B cell (primary cell): Measurements from ENCODE around the gene KREMEN2. TPM values are rescaled to one million over a fixed set of nuclear protein-coding genes. Genes with fewer than 3 reads are reported as not detected.

Experiments used
- ATAC-seq: fragments of 200-7000 bp; cut with Tn5 transposase; one replicate; pipeline ENCODE4 v1.10.0; 2021; ENCODE audit warnings: low read depth, mild to moderate bottlenecking, moderate number of reproducible peaks, moderate library complexity
- CTCF ChIA-PET: fragments of 350-600 bp; sonication (Branson Sonifier 250); formaldehyde crosslinking; loops from one replicate; lab custom pipeline; 2021; ENCODE audit warnings: antibody characterized with exemption, inconsistent platforms; lab: Charles Lee
- POLR2A ChIA-PET: fragments of 350-600 bp; sonication (Branson Sonifier 250); formaldehyde crosslinking; loops from one replicate; lab custom pipeline; 2021; ENCODE audit warnings: antibody characterized with exemption; lab: Charles Lee
- DNase-seq: peaks from one replicate; pipeline ENCODE4 v3.0.0; 2013
- H2AFZ ChIP-seq: 2 replicates; pipeline ENCODE4 v1.6.1; 2012; ENCODE audit warnings: mild to moderate bottlenecking, low read depth, low read length; ENCODE audit not compliant: insufficient read depth, poor library complexity, severe bottlenecking
- H3K27ac ChIP-seq, 2 donors: 1 replicate in 1 of 2; 2 replicates in 1 of 2; pipeline ENCODE4 v1.5.1; 2012 to 2013; ENCODE audit warnings: low read length in 2 of 2, mild to moderate bottlenecking in 2 of 2, moderate library complexity in 1 of 2
- H3K27me3 ChIP-seq, 4 experiments: fragments of 200-600 bp in 1 of 4; sonication (generic) in 1 of 4; replicated peaks in 1 of 4; 1 replicate in 2 of 4; 2 replicates in 2 of 4; pipeline versions ENCODE4 v1.6.1 to v1.7.0; 2013 to 2016; ENCODE audit warnings: low read length in 3 of 4, mild to moderate bottlenecking in 2 of 4, mixed read lengths in 1 of 4, moderate library complexity in 1 of 4; ENCODE audit not compliant: insufficient read depth in 4 of 4, control insufficient read depth in 3 of 4; ENCODE audit errors: control extremely low read depth in 1 of 4
- H3K36me3 ChIP-seq, 2 experiments: replicated peaks in 1 of 2; 1 replicate in 1 of 2; 2 replicates in 1 of 2; pipeline versions ENCODE4 v1.6.1 to v1.7.1; 2013; ENCODE audit warnings: low read length in 1 of 2; ENCODE audit not compliant: insufficient read depth in 2 of 2, control insufficient read depth in 1 of 2; ENCODE audit errors: control extremely low read depth in 1 of 2, extremely low read depth in 1 of 2
- H3K4me1 ChIP-seq, 2 donors: fragments of 200-600 bp in 1 of 2; sonication (generic) in 1 of 2; 1 replicate in 1 of 2; 2 replicates in 1 of 2; pipeline versions ENCODE4 v1.5.1 to v1.6.1; 2013 to 2017; ENCODE audit warnings: low read length in 2 of 2; ENCODE audit not compliant: control insufficient read depth in 2 of 2, insufficient read depth in 2 of 2
- H3K4me2 ChIP-seq: replicated peaks from 2 replicates; pipeline ENCODE3; 2012; ENCODE audit warnings: mild to moderate bottlenecking, low read depth, low read length; ENCODE audit not compliant: poor library complexity, severe bottlenecking
- H3K4me3 ChIP-seq, 5 experiments: fragments of 200-600 bp in 1 of 5; sonication (generic) in 1 of 5; 1 replicate in 3 of 5; 2 replicates in 2 of 5; pipeline versions ENCODE4 v1.5.1 to v1.7.0; 2011 to 2016; ENCODE audit warnings: low read length in 4 of 5, mild to moderate bottlenecking in 4 of 5, low read depth in 2 of 5, control low read depth in 1 of 5, moderate library complexity in 1 of 5; ENCODE audit not compliant: insufficient read depth in 1 of 5; ENCODE audit errors: control extremely low read depth in 1 of 5, extremely low read depth in 1 of 5
- H3K79me2 ChIP-seq: fragments of 200-600 bp; sonication (generic); one replicate; pipeline ENCODE4 v1.6.0; 2016; ENCODE audit warnings: low read length; ENCODE audit not compliant: control insufficient read depth, insufficient read depth
- H3K9ac ChIP-seq: fragments of 200-600 bp; sonication (generic); 2 replicates; pipeline ENCODE4 v1.6.1; 2017; ENCODE audit warnings: mild to moderate bottlenecking, low read length, moderate library complexity
- H3K9me3 ChIP-seq, 3 donors: one replicate each; pipeline versions ENCODE4 v1.6.1 to v1.7.1; 2013; ENCODE audit warnings: low read length in 2 of 3; ENCODE audit not compliant: control insufficient read depth in 2 of 3, insufficient read depth in 1 of 3; ENCODE audit errors: control extremely low read depth in 1 of 3
- H4K20me1 ChIP-seq: 2 replicates; pipeline ENCODE4 v1.6.0; 2012; ENCODE audit warnings: mild to moderate bottlenecking, low read length; ENCODE audit not compliant: insufficient read depth, control insufficient read depth, poor library complexity, severe bottlenecking
- H3K27ac Mint-ChIP-seq: one replicate; pipeline ENCODE4 v1.8.0; 2021; ENCODE audit warnings: mixed read lengths
- H3K27me3 Mint-ChIP-seq: one replicate; pipeline ENCODE4 v1.8.0; 2021; ENCODE audit warnings: mixed read lengths
- H3K4me1 Mint-ChIP-seq: one replicate; pipeline ENCODE4 v1.8.0; 2021; ENCODE audit warnings: mixed read lengths
- H3K4me3 Mint-ChIP-seq: one replicate; pipeline ENCODE4 v1.8.0; 2021; ENCODE audit warnings: mixed read lengths
- H3K9me3 Mint-ChIP-seq: one replicate; pipeline ENCODE4 v1.8.0; 2022; ENCODE audit warnings: mixed read lengths; ENCODE audit not compliant: insufficient read depth
- CTCF ChIP-seq: fragments of 200-600 bp; IDR thresholded peaks from one replicate; pipeline ENCODE4 v1.8.0; 2022; ENCODE audit warnings: antibody characterized with exemption, mild to moderate bottlenecking
- EZH2 ChIP-seq: IDR thresholded peaks from 2 replicates; pipeline ENCODE4 v1.6.1; 2012; ENCODE audit warnings: borderline replicate concordance, low read depth, mild to moderate bottlenecking, moderate library complexity, low read length; ENCODE audit not compliant: insufficient read depth, poor library complexity, severe bottlenecking
- WGBS: methylation state at CpG from one replicate; pipeline ENCODE4 v1.1.5; 2013; ENCODE audit warnings: missing lambda C conversion rate; ENCODE audit not compliant: insufficient coverage; 5-methylcytosine and 5-hydroxymethylcytosine counted together
- intact Hi-C: fragments of 100-400 bp; cut with micrococcal nuclease; formaldehyde crosslinking; loops from one replicate; pipeline ENCODE4 v1.10.0; 2022
- polyA plus RNA-seq: library from polyadenylated mRNA; depleted of rRNA; stranded (reverse); fragments of >200 nt; gene quantifications from 2 replicates; pipeline ENCODE4 v1.2.3, GENCODE V29; 2012
- total RNA-seq, 2 donors: library from RNA; stranded (reverse); fragments of 120-200 nt in 1 of 2; gene quantifications; 1 replicate in 1 of 2; 2 replicates in 1 of 2; pipeline versions ENCODE4 v1.2.3 to v1.2.4, GENCODE V29; 2013 to 2022

KREMEN2 gene
- total and polyA plus RNA-seq, 2 donors (not counting 1 experiment from before 2014, with no cell fraction given), result 0.17 to 1.1 TPM

- peaks cover 52% of the 10 kb centered on the region in 2 donors for H3K4me1 ChIP-seq
- WGBS, result 30% methylated on average over 25 of the region's 28 CpGs
- TF ChIP-seq CTCF, result no peak
- peak overlapping the region; percentile 68 for H3K4me3 Mint-ChIP-seq
- H3K4me3 ChIP-seq, result no peak overlapping the region
- H3K27me3 Mint-ChIP-seq, result peaks cover 17% of the 10 kb centered on the region
- ChIA-PET CTCF (interaction anchor here (0.8 to 2.1 kb wide), 5 partner anchors 9 to 76 kb away, joined by 3 to 9 read pairs (median 3); no protein-coding TSS in a partner anchor), POLR2A (no interaction called here)
- peaks cover 0 to 15% (median 0%) of the 10 kb centered on the region in 3 donors for H3K9me3 ChIP-seq
- H3K9me3 Mint-ChIP-seq, result no peaks in the 10 kb centered on the region
- H3K9ac ChIP-seq, result peak overlapping the region; percentile 59
- H3K36me3 ChIP-seq, result no peaks in the 10 kb centered on the region
- ATAC-seq, result no peak
- intact Hi-C loops, result no loop called here
- H3K27ac ChIP-seq, result no peak overlapping the region
- H3K27ac Mint-ChIP-seq, result no peak overlapping the region
- peak overlapping the region; percentile 96 for H3K4me2 ChIP-seq
- peaks cover 24% of the 10 kb centered on the region for H3K4me1 Mint-ChIP-seq
- H3K27me3 ChIP-seq, result peaks cover 0 to 53% (median 13%) of the 10 kb centered on the region in 4 experiments
- peak overlapping the region; percentile 32 for H2AFZ ChIP-seq
- H4K20me1 ChIP-seq, result peaks cover 25% of the 10 kb centered on the region
- H3K79me2 ChIP-seq, result no peaks in the 10 kb centered on the region
- DNase-seq, result peak; percentile 47
These were observed 1.6 kb upstream of the KREMEN2 start for GRCh38 chr16:2962334-2963073.

- Histone ChIP-seq H3K36me3 (no peaks in the 10 kb centered on the region), H3K9me3 (peaks cover 0 to 22% (median 0%) of the 10 kb centered on the region in 3 donors), H3K4me3 (peak overlapping the region in 4 of 5 experiments; percentile 39 to 61 (median 54)), H3K27ac (no peak overlapping the region), H3K27me3 (peaks cover 0 to 60% (median 17%) of the 10 kb centered on the region in 4 experiments), H3K9ac (peak overlapping the region; percentile 59), H4K20me1 (peaks cover 32% of the 10 kb centered on the region), H3K4me2 (peak overlapping the region; percentile 96), H3K4me1 (peaks cover 59% of the 10 kb centered on the region in 2 donors), H3K79me2 (no peaks in the 10 kb centered on the region), H2AFZ (peak overlapping the region; percentile 63)
- POLR2A ChIA-PET, result no interaction called here
- 5% methylated on average over 22 of the region's 40 CpGs for WGBS
- ATAC-seq (peak; percentile 15), DNase-seq (peak; percentile 70)
- Mint-ChIP-seq H3K4me3 (peak overlapping the region; percentile 84), H3K27me3 (peaks cover 21% of the 10 kb centered on the region), H3K4me1 (peaks cover 30% of the 10 kb centered on the region), H3K9me3 (no peaks in the 10 kb centered on the region), H3K27ac (peak overlapping the region; percentile 6)
- intact Hi-C loops, result no loop called here
- TF ChIP-seq CTCF, result no peak
- TF ChIP-seq EZH2, result no peak
- CTCF ChIA-PET, result interaction anchor here (1.0 to 2.1 kb wide), 3 partner anchors 11 to 20 kb away, joined by 3 to 9 read pairs (median 3); no protein-coding TSS in a partner anchor
These were observed 877 bp upstream of the KREMEN2 start for GRCh38 chr16:2963074-2963722.
